Gastroesophageal sphincter (tissue), 3 donors: Measurements from ENCODE around the gene CMIP.

ENCODE experiments used
- CTCF ChIP-seq, 4 experiments: fragments of 200-600 bp in 2 of 4; fragments of 450-650 bp in 2 of 4; sonication (generic) in 1 of 4; IDR thresholded peaks; one replicate each; pipeline ENCODE4 v1.5.1; 2017 to 2019; ENCODE audit warnings: antibody characterized with exemption in 4 of 4, mild to moderate bottlenecking in 2 of 4, moderate library complexity in 2 of 4
- POLR2A ChIP-seq, 2 donors: fragments of 450-650 bp; IDR thresholded peaks; one replicate each; pipeline ENCODE4 v1.6.1; 2017; ENCODE audit warnings: antibody characterized with exemption in 2 of 2, mild to moderate bottlenecking in 2 of 2, moderate library complexity in 1 of 2

GRCh38 chr16:81547194-81547938 is 102.8 kb downstream of the CMIP start:
- no peak for TF ChIP-seq POLR2A (IDR thresholded peaks at IDR 0.05)
- no peak for TF ChIP-seq CTCF (IDR thresholded peaks at IDR 0.05)
